Activated gamma-delta T cell treated with anti-CD3 and anti-CD28 coated beads, Interleukin-2, amount 50 U/mL, for 16 hours (primary cell): Measurements from ENCODE around the gene PLAC9.
"Not testable (repeated sequence)": the region's sequence is repeated elsewhere in the genome, so short reads cannot be mapped to it uniquely, and the experiment has no call there.

Source experiments
- DNase-seq: peaks from one replicate; pipeline ENCODE4 v3.0.0-alpha.2; 2020; ENCODE audit warnings: low read depth

PLAC9 gene

DNA sequence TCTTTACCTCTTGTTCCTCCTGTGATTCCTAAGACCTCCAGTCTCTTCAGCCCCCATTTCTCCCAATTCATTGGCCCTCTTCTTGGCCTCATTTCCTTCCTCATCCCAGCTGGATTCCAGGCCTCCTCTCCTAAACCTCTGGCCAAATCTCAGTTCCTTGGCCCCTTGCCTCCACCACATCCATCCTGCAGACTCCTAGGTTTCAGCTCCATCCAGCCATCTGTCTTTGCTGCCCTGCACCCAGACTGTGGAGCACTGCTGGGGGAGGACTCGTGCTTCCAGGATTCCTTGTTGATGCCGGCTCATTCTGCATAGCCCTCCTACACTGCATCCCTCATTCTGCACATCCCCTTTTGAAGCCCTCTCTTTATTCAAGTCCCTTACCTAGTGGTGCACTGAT, 6.7 kb downstream of the PLAC9 start:
- DNase-seq = no peak

DNA sequence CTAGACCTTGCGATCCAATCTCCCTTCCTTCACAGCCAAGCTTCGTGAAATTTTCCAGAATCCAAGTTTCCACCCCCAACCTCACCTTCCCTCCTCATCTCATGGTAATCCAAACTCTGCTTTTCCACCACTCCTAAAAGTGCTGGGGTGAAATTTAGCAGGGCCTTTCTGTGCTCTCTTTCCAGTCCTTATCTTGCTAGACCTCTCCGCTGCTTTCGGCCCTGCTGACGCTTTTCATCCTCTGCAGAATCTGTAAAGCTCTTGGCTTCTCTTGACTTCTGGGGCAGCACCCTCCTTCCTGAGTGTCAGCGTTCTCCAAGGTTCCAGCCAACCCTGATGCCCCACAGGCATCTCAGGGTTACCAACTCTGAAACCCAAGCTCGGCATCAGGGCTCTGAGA, 7.7 kb downstream of the PLAC9 start:
- DNase-seq = no peak

DNA sequence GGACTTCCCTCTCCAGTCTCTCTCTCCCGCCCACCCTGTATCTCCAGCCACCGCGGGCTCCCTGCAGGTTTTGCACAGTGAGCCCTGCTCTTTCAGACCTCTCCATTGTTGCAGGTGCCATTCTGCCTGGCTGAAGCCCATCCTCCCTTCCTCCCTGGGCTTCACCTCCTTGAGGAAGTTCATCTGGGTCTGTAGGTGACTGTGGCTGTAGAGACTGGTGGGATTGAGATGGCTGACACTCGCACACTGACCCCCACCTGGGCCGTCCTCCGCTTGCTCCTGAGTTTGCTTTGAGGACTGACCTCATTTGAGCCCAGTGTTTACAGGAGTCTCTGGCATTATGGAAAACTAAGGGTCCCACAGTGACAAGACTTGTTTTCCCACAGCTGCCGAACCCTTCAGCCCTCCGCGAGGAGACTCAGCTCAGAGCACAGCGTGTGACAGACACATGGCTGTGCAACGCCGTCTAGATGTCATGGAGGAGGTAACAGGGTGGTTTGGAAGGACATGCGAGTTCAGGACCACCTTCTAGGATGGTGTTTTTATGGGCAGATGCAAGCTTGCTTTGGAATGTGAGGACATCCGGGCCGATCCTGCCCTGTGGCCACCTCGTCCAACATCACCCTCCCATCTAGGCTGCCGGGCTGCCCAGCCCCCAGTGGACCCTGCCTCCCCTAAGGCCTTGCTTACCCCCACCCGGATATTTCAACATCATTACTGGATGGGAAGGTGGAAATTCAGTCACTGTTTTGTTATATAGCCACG, 9.3 kb downstream of the PLAC9 start:
- DNase-seq = no peak

DNA sequence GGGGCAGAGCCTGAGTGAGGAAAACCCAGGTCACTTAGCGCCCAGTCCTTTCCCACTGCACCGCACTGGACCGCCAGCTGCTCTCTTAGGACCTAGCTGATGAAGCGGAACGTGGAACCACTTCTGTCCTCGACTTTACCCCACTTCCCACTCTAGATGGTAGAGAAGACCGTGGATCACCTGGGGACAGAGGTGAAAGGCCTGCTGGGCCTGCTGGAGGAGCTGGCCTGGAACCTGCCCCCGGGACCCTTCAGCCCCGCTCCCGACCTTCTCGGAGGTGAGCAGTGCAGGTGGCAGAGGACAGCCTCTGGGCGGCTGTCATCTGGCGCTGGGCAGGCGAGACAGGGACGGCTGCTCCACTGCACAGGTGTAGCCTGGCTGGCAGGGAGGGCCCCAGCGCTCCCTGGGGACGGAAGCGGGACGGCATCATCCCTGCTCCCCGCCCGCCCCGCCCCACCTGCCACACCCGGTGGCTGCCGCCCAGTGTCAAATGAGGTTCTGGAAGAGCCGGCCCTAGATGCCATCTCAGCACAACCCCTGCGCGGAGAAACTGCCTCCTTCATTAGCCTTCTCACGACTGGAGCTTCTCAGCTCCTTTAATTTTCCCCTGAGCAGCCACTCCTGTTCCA, 11.7 kb downstream of the PLAC9 start:
- DNase-seq = no peak

DNA sequence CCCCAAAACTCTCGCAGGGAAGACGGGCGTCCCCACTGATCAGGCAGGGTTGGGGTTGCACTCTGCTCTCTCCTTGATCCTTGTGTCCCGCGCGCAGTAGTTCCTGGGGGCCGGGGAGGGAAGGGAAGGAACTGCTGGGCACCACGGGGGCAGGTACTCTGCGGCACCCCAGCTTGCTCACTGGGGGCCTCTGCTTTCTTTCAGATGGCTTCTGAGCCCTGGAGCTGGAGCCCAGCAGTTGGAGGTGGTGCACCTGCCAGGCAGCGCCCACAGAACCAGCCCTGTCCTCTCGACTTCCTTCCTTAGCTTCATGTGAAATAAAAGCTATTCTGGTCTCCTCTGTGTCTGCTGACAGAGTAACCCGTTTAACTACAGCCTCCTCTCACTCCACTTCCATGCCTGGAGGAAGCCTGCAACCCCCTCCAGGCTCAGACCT, 12.2 kb downstream of the PLAC9 start:
- no peak for DNase-seq

DNA sequence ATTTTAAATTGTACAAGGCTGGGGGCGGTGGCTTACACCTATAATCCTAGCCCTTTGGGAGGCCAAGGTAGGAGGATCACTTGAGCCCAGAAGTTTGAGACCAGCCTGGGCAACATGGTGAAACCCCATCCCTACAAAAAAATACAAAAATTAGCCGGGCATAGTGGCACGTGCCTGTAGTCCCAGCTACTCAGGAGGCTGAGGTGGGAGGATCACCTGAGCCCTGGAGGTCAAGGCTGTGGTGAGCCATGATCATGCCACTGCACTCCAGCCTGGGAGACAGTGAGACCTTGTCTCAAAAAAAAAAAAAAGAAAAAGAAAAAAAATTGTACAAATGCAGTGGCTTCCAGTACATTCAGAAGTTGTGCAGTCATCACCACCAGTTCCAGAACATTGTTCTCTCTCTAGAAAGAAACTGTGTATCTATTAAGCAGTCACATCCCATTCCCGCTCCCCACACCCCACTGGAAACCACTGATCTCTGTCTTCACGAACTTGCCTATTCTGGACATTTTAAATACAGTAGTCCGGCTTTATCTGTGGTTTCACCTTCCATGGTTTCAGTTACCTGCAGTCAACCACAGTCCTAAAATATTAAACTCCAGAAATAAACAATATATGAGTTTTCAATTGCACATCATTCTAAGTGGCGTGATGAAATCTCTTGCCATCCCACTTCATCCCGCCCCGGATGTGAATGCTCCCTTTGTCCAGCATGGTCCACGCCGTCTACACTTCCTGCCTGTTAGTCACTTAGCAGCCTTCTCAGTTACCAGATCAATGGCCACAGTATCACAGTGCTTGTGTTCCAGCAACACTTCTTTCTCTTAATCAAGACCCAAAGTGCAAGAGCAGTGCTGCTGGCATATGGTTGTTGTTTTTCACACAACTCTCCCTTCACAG, 13.1 kb downstream of the PLAC9 start:
- DNase-seq = not testable (repeated sequence)

DNA sequence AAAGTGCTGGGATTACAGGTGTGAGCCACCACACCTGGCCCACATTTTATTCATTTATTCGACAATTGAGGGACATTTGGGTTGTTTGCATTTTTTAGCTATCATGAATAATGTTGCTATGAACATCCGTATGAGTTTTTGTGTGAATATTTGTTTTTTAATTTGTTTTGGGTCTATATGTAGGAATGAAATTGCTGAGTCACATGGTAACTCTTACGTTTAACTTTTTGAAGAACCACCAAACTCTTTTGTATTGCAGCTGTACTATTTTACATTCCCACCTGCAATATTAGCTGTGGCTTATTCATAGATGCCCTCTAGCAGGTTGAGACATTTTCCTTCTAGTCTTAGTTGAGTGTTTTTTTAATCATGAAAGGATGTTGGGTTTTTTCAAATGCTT, 14.4 kb downstream of the PLAC9 start:
- no peak for DNase-seq

DNA sequence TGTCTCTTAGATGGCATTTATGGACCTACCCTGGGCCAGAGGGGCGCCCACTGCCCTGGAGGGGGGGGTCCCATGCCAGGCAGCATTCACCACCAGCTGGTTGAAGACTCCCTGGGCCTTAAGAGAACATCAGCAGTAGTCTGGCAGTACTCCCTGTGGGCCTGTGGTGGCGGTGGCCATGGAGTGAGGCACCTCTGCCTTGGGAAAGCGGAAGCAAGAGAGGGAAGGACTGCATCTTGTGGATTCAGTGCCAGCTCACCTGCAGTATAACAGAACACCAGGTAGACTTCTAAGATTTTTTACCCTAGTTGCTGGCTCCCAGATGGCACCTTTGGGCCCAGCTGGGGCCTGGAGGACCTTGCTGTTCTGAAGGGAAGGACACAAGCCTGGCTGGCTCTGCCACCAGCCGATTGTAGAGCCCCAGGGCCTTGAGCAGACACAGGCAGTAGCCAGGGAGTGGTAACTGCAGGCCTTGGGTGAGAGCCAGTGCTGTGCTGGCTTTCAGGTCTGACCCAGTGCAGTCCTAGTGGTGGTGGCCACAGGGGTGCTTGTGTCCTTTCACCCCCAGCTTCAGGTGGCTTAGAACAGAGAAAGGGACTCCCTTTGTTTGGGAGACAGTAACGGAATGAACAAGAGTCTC, 15.8 kb downstream of the PLAC9 start:
- no peak for DNase-seq

DNA sequence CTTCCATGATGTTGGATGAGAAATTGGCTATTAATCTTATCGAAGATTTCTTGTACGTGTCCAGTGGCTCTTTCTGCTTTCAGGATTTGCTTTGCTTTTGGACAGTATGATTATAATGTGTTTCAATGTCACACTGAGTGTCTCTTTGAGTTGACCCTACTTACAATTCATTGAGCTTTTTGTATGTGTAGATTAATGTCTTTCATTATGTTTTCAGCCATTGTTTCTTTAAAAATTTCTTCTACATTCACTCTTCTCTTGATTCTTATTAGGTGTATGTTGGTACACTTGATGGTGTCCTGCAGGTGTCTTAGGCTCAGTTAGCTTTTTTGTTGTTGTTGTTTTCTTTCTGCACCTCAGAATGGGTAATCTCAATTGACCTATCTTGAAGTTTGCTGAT, 16.6 kb downstream of the PLAC9 start:
- no peak for DNase-seq

DNA sequence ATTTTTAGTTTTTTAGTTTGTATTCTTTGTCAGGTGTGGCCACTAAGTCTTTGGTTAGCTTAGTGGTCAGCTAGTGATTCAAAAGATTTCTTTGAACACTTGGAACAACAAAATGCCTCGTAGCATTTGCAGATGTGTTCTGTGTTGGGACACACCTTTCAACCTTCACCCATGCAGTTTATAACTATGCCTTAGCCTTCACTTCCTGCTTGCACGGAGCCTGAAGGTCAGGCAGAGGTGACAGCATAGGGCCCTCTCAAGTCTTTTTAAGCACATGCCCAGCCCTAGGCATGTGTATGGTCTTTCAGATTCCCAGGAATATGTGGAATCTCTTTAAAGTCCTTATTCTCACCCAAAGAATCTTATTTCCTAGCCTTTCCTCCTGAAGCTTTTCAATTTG, 17.6 kb downstream of the PLAC9 start:
- DNase-seq = no peak

DNA sequence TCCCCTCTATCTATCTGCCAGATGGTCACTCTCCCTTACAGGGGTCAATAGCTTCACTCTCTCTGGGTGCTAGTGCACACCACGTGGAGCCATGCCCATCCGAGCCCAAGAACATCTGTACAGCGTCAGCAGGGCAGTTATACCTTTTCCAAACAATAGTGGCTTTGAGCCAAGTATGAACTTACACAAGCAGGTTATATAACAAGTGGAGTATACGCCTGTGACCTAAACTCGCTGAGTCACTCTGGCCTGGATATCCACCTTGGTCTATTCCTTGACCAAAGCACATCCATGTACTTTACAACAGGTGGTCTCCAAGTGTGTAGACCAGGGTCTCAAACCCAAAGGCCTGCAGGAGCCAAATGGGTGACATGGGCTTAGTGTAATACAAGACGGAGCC, 20.3 kb downstream of the PLAC9 start:
- no peak for DNase-seq

DNA sequence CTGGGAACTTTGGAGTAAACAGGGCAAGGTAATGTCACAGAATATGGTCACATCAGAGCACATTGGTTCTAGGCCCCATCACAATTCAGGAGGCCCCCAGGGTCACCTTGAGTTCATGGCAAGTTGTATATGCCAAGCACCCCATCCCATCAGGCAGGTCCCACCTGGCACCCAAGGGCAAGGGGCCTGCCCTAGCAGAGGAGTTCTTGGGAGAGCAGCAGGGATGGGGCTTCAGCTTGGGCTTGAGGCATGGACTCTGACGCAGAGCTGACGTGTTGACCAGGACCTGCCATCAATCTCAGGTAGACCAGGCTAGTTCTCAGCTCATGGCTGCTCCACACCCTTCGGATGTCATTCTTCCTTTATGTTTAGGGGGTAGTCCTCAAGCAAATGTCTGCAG, 20.9 kb downstream of the PLAC9 start:
- DNase-seq = no peak

DNA sequence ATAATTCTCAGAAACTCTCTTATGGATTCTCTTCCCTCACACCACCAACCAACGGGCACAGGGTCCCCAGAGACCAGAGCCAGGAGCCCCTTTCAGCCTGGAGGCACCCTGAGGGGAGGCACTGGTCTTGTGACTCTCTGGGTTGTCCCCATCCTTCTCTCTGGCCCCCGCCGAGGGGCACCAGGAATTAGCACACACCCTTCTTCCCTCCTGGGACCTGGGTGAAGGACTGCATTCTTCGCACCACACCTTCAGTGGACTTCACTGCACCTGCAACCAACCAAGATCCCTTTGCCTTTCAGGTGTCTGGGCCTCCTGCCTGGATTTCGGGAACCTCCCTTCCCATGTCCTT, 22.1 kb downstream of the PLAC9 start:
- DNase-seq = no peak

DNA sequence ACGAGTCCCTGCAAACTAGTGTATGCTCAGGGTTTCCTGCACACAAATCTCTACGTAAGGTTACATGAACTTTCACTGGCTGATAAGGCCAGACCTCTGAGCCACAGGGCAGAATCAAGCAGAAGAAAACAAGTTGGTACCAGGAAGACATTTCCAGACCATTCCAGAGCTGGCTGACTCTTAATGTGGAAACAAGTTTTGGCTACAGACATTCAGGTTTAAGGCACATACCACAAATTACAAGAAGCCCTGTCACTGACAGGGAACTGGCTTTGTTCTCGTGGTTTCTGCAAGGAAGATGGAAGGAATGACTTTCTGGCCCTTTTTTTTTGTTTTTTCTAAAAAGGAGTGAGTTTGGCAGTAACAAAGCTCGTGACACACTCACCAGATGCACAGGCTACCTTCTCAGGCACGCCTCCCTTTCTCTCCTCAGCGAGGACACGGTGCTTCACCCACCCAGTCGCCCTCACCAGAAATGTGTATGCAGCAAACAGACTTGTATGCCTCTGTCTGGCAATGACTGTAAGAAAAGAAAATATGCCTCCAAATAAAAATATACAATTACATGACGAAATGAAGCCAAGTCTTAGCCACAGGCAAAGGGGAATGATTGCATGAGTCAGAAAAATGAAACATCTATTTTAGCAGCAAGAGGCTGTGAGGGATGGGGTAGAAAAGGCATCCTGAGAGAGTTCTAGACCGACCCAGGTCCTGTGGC, 22.6 kb downstream of the PLAC9 start:
- no peak for DNase-seq

DNA sequence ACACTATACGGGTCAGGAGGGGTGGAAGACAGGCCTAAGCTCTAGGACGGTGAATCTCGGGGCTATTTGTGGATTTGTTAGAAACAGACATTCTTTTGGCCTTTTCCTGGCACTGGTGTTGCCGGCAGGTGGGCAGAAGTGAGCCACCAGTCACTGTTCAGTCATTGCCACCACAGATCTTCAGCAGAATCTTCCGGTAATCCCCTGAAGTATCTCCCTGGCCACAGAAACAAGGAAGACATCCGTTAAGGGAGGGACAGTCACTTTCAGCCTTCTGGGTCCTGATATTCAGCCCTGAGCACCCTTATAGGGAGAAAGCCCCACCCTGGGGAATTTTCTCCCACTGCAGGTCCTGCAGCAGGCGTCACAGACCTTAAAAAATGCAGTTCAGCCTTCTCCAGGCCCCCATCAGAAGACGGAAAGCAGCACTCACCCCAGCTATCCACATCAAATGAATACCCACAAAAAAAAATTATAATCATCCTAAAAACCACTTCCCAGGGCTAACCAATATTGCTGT, 23.2 kb downstream of the PLAC9 start:
- DNase-seq = no peak

DNA sequence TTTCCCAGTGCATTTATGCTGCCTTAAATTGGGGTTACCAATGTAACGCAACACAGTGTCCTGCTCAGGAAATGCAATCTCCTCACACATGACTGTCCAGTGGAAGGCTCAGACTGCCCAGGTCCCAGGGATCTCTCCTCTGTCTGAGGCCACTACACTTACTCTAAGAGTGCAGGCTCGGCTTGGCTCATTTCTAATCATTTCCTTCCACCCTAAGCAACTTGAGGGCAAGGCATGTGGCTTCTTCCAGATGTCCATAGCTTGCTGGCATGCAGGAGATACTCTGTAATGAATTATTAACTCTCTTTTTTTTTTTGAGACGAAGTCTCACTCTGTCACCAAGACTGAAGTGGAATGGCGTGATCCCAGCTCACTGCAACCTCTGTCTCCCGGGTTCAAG, 23.7 kb downstream of the PLAC9 start:
- no peak for DNase-seq

DNA sequence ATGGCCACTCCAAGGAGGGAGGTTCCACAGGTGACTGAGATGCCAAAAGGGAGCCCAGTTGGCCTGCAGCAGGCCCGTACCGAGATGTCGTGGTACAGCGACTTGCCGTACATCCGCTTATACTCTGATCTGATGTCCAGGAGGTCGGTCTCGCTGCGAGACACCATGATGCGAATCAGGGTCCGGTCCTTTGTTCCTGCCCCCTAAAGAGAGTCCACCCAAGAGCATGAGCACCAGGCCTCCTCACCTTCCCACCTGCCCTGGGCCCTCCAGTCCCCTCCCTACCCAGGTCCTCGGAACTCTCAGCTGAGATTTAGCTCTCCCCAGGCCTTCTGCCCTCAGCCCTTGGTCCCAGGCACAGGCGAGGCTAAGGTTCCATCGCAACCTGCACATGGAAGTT, 25.0 kb downstream of the PLAC9 start:
- no peak for DNase-seq

DNA sequence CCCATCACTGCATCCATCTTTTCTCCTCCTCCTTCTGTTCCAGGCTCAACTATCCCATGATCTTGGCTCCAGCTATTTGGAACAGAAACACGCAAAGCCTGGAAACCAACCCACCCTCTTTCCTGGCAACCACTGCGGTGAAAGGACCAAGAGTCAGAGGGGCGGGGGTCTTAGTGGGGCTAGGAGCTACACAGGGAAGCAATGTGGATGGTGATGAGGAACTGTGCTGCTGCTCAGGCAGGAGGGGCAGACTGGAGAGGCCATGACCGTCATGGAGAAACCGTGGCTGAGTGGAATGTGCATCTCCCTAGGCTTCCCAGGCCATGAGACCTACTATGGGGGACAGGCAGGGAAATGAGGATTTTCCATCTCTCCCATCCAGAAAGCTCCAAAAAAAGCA, 25.6 kb downstream of the PLAC9 start:
- DNase-seq = no peak

DNA sequence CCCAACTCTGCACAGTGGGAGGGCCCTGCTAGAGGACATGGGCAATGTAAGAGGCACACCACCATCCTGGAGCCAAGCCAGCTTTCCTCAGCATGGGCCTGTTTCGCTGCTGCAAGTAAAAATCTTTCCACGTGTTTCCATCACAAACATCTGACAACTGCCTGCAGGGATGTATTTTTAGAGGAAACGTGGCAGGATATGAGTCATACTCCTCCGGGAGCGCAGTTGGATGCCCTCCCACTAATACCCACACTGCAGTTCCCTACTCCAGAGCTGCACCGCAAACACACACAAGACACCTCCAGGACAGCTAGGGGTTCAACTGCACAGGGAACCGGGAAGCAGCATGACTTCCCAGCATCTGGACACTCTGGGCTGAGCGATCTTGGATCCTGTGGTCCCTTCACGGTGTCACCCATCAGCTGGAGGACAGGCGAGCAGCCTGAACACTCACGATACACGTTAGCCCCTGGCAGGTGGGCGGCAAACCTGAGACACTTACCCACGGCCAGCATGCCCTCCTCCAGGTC, 26.1 kb downstream of the PLAC9 start:
- no peak for DNase-seq

DNA sequence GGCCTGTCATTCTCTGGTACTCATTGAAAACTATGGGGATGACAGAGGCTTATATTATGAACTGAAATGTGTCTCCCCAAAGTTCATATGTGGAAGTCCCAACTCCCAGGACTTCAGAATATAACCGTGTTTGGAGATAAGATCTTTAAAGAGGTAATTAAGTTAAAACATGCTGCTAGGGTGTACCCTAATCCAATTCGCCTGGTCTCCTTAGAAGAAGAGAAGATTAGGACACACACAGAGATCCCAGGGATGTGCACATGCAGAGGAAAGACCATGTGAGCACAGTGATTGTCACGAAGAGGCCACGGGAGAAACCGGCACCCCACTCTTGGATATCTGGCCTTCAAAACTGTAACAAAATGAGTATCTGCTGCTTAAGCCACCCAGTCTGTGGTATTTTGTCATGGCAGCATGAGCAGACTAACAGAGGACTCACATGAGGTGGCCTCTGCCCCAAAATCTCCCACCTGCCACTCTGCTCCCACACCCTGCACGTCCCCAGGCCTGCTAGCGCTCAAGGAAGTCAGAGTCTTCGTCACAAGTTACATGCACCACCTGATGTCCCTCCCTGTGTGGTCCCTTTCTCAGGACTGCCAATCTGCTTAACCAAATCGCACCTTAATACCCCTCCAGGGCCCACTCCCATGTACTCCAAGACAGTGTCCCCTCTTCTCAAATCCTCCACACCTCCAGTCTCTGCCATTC, 26.8 kb downstream of the PLAC9 start:
- DNase-seq = no peak
